Loucy (cell line): ENCODE data around the gene CMA1.
"Not testable (repeated sequence)": the region's sequence is repeated elsewhere in the genome, so short reads cannot be mapped to it uniquely, and the experiment has no call there.

Source experiments
- H2AFZ ChIP-seq: fragments of 200-600 bp; sonication (generic); 2 replicates; pipeline ENCODE4 v1.6.0; 2016; ENCODE audit warnings: antibody characterized with exemption, mild to moderate bottlenecking, low read length, moderate library complexity
- H3F3A ChIP-seq: fragments of 200-600 bp; 2 replicates; pipeline ENCODE4 v1.6.0; 2016; ENCODE audit warnings: antibody characterized with exemption, low read depth, mild to moderate bottlenecking
- H3K27me3 ChIP-seq: fragments of 200-600 bp; sonication (generic); 2 replicates; pipeline ENCODE4 v1.6.1; 2014; ENCODE audit warnings: low read length, mild to moderate bottlenecking; ENCODE audit not compliant: insufficient read depth, poor library complexity, severe bottlenecking
- H3K36me3 ChIP-seq: fragments of 200-600 bp; sonication (generic); 2 replicates; pipeline ENCODE4 v1.6.1; 2016; ENCODE audit warnings: low read length; ENCODE audit not compliant: insufficient read depth
- H3K4me1 ChIP-seq: fragments of 200-600 bp; sonication (generic); 2 replicates; pipeline ENCODE4 v1.5.1; 2014; ENCODE audit warnings: low read length, mild to moderate bottlenecking; ENCODE audit not compliant: insufficient read depth, poor library complexity, severe bottlenecking
- H3K4me2 ChIP-seq: fragments of 200-600 bp; sonication (generic); 2 replicates; pipeline ENCODE4 v1.6.0; 2014; ENCODE audit warnings: antibody characterized with exemption, low read length, low read depth, mild to moderate bottlenecking; ENCODE audit not compliant: poor library complexity, severe bottlenecking
- H3K4me3 ChIP-seq: fragments of 200-600 bp; sonication (generic); 2 replicates; pipeline ENCODE4 v1.5.1; 2014; ENCODE audit warnings: low read length, mild to moderate bottlenecking, mixed read lengths; ENCODE audit not compliant: poor library complexity, severe bottlenecking
- H3K79me2 ChIP-seq: fragments of 200-600 bp; sonication (generic); 2 replicates; pipeline ENCODE4 v1.6.1; 2014; ENCODE audit warnings: low read length; ENCODE audit not compliant: insufficient read depth
- H3K9ac ChIP-seq: fragments of 200-600 bp; sonication (generic); 2 replicates; pipeline ENCODE4 v1.6.0; 2014; ENCODE audit warnings: mild to moderate bottlenecking, low read depth, low read length, moderate library complexity; ENCODE audit not compliant: poor library complexity, severe bottlenecking
- H3K9me2 ChIP-seq: fragments of 200-600 bp; sonication (generic); replicated peaks from 2 replicates; pipeline ENCODE4 v1.6.1; 2016; ENCODE audit warnings: low read depth, low read length, mixed read lengths
- H3K9me3 ChIP-seq: fragments of 200-600 bp; sonication (generic); 2 replicates; pipeline ENCODE4 v1.6.1; 2014; ENCODE audit warnings: mild to moderate bottlenecking, antibody characterized with exemption, low read length, low read depth; ENCODE audit not compliant: insufficient read depth
- H4K20me1 ChIP-seq: fragments of 200-600 bp; sonication (generic); 2 replicates; pipeline ENCODE4 v1.6.0; 2014; ENCODE audit warnings: antibody characterized with exemption, low read length, mild to moderate bottlenecking; ENCODE audit not compliant: insufficient read depth, poor library complexity, severe bottlenecking
- EZH2phosphoT487 ChIP-seq: fragments of 200-600 bp; IDR thresholded peaks from 2 replicates; pipeline ENCODE4 v1.6.1; 2018; ENCODE audit warnings: antibody characterized with exemption, mild to moderate bottlenecking, moderate library complexity, borderline replicate concordance
- TF ChIP-seq, protein P1 (sequence below): fragments of 200-600 bp; sonication (generic); conservative IDR thresholded peaks from 2 replicates; pipeline ENCODE4 v1.5.1; 2014; ENCODE audit warnings: mild to moderate bottlenecking, antibody characterized with exemption, low read length

The CMA1 gene

DNA sequence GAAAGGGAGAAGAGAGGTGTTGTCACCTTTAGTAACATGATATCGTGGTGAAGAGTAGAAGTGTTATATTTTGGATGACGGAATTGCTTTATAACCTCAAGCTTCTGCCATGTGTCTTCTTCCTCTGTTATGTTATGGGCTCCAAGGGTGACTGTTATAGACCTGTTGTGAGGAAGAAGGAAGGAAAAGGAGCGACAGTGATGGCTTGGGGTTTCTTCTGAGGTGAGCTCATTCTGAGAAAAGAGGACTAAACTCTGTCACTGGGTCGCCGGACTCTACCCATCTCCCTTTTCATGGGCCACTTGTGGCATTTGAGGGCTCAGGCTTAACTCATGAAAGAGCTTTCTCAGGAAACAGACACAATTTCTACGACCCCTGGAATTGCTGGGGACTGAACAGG is 1.6 kb downstream of the CMA1 start:
- Histone ChIP-seq H3K36me3 (no peaks in the 10 kb centered on the region), H3K27me3 (no peaks in the 10 kb centered on the region), H3K9ac (no peak overlapping the region), H3F3A (no peaks in the 10 kb centered on the region), H3K4me2 (no peak overlapping the region), H2AFZ (no peak overlapping the region), H3K9me3 (no peaks in the 10 kb centered on the region), H3K4me3 (no peak overlapping the region), H3K4me1 (peaks cover 27% of the 10 kb centered on the region), H3K79me2 (no peaks in the 10 kb centered on the region), H4K20me1 (no peaks in the 10 kb centered on the region), H3K9me2 (no peaks in the 10 kb centered on the region)
- TF ChIP-seq, protein P1, sequence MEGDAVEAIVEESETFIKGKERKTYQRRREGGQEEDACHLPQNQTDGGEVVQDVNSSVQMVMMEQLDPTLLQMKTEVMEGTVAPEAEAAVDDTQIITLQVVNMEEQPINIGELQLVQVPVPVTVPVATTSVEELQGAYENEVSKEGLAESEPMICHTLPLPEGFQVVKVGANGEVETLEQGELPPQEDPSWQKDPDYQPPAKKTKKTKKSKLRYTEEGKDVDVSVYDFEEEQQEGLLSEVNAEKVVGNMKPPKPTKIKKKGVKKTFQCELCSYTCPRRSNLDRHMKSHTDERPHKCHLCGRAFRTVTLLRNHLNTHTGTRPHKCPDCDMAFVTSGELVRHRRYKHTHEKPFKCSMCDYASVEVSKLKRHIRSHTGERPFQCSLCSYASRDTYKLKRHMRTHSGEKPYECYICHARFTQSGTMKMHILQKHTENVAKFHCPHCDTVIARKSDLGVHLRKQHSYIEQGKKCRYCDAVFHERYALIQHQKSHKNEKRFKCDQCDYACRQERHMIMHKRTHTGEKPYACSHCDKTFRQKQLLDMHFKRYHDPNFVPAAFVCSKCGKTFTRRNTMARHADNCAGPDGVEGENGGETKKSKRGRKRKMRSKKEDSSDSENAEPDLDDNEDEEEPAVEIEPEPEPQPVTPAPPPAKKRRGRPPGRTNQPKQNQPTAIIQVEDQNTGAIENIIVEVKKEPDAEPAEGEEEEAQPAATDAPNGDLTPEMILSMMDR: no peak
- no peak for TF ChIP-seq EZH2phosphoT487

DNA sequence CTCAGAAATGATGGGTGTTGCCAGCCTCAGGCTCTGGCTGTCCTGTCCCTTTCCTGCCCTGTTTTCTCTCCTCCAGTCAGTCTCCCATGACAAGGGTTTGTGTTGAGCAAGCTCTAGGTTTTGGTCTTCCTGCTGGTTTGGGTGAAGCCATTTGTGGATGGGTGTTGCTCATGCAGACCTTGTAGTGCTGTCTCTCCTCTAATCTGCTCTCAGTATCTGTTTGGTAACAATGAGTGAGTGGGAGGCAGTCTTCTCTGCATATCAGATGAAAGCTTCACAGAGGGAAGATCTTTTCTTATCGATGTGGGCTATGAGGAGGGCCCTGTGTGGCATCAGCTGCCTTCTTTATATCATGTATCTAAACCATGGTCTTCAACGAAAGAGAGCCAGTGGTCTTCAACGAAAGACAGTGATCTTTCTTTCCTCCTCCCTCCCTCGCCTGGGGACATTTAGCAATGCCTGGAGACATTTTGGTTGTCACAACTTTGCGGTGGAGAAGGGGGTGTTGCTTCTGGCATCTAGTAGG is 3.6 kb downstream of the CMA1 start:
- Histone ChIP-seq H3K4me1 (peaks cover 27% of the 10 kb centered on the region), H3K27me3 (no peaks in the 10 kb centered on the region), H3K36me3 (no peaks in the 10 kb centered on the region)

DNA sequence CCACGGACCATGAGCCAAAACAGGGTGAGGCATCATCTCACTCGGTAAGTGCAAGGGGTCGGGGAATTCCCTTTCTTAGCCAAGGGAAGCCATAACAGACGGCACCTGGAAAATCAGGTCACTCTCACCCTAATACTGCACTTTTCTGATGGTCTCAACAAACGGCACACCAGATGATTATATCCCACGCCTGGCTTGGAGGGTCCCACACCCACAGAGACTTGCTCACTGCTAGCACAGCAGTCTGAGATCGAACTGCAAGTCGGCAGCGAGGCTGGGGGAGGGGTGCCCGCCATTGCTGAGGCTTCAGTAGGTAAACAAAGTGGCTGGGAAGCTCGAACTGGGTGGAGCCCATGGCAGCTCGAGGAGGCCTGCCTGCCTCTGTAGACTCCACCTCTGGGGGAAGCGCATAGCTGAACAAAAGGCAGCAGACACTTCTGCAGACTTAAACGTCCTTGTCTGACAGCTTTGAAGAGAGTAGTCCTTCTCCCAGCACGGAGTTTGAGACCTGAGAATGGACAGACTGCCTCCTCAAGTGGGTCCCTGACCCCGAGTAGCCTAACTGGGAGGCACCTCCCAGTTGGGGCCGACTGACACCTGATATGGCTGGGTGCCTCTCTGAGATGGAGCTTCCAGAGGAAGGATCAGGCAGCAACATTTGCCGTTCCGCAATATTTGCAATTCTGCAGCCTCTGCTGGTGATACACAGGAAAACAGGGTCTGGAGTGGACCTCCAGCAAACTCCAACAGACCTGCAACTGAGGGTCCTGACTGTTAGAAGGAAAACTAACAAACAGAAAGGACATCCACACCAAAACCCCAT is 16.3 kb downstream of the CMA1 start:
- not testable (repeated sequence) for H3K9me2 ChIP-seq, H3K4me3 ChIP-seq, H3K36me3 ChIP-seq, H3K79me2 ChIP-seq, H3K9me3 ChIP-seq, H3K4me1 ChIP-seq, H3K4me2 ChIP-seq, H4K20me1 ChIP-seq, H2AFZ ChIP-seq, H3K27me3 ChIP-seq, H3K9ac ChIP-seq, H3F3A ChIP-seq

More for the DNA sequence above, 3.6 kb downstream of the CMA1 start:
- Histone ChIP-seq H3K4me2 (no peak overlapping the region), H3K9me2 (no peaks in the 10 kb centered on the region), H4K20me1 (no peaks in the 10 kb centered on the region), H3K9me3 (no peaks in the 10 kb centered on the region), H2AFZ (no peak overlapping the region), H3F3A (no peaks in the 10 kb centered on the region), H3K79me2 (no peaks in the 10 kb centered on the region), H3K9ac (no peak overlapping the region), H3K4me3 (no peak overlapping the region)
- TF ChIP-seq, protein P1: no peak
- no peak for TF ChIP-seq EZH2phosphoT487
